ENCODE data around the gene APBB2.
"Not testable (repeated sequence)": the region's sequence is repeated elsewhere in the genome, so short reads cannot be mapped to it uniquely, and the experiment has no call there.

The APBB2 gene

DNA sequence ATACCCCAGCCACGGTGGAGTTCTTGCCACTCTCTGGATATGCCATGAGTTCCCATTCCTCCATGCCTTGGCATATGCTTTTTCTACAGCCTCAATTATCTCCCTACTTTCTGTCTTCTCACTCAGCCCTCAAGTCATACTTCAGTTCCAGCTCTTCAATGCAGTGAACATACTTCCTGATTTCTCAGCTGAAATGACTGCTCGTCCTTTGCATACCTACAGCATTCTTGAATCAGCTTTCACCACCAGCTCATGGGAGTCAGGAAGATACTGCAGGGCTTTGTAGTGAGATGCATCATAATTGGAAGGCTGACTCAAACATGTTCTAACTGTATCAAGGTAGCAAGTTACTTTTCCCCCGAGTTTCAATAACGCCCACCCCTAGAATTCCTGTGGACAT, 118.4 kb downstream of the APBB2 start:
- no peak for DNase-seq

DNA sequence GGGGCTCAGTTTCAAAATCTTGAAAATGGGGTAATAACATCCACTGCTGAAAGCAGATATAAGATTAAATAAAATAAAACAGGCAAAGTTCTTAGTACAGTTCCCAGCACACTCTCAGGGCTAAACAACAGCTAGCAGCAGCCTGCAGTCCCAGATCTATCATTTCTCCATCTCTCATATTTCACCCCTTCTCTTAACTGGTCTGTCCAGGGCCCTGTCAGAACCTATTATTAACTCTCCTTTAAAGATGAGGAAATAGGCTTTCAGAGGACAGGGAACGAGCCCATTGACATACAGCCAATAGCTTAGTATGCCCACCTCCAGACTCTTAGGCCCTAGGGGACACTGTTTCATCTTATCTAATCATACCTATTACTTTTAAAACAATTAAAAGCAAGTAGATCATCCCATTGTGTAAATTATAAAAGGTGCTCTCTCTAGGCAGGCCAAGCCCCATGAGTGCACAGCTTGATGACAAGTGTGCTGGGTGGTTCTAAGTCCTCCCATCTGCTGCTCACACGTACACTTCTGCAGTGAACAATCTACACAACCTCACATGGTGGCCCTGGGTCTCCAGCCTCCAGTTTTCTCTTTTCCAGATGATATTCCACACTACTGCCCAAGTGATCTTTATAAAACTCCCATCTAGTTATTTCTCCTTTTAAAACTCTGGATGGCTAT, 119.0 kb downstream of the APBB2 start:
- no peak for DNase-seq

DNA sequence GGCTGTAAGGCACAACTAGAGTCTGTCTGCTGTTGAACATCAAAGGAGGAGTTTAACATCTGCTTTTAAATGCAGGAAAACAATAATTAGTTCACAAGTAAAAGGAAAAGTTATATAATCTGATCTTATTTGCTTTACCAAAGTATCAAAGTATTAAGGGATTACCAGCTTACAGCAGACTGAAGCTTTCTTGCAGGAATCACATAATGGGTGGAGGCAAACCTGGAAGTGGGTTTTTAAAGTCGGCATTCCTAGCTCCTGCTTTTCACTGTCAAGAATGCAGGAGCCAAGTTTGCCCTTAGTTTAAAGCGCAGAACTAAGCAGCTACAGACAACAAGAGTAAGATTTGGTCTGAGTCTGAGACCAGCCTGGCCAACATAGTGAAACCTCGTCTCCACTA, 122.2 kb downstream of the APBB2 start:
- DNase-seq, result no peak

GRCh38 chr4:41081847-41082246, 132.5 kb downstream of the APBB2 start:
- no peak for DNase-seq

DNA sequence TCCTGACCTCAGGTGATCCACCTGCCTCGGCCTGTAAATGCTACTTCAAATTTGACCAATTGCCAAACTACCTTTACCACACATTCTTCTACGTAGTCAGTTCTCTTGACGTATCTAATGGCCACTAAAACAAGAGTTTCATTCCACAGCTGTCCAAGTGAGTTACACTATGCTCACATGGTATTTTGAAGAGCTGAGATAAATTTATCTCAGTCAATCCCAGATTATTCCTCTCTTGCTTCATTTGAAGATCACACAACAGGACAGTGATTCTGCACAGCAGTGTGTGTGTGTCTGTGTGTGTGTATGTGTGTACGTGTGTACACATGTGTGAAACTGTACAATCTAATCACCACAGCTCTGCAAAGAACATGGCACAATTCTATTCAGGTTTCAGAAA, 133.4 kb downstream of the APBB2 start:
- DNase-seq, result no peak

DNA sequence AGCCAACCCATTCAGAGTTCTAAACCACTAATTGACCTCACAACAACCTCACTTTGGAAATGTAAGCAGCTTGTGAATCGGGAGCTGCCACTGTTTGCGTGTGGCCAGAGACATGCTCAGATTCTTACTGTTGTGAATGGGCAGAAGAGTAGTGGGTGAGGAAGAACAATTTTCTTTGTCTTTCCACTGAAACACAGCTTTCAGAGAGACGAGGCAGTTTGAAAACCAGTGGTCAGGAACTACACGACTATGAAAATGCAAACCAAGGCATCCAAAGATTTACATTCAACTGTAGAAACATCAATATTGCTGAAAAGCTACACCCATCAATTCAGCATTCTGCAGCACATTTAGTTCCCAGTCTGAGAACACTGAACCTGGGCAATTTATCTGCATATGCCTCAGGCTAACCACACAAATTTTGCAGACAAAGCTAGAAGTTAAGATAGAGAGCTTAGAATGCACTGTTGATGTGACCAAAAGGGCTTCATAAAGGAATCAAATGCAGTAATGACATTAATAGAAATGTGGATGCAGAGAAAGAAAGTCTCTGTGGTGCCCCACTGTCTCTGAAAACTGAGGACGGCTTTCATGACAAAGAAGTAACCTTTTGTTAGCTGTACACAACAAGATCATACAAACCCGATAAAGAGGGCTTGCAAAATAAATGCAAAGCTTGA, 134.3 kb downstream of the APBB2 start:
- DNase-seq, result no peak

- no peak for DNase-seq
These were observed 136.7 kb downstream of the APBB2 start for GRCh38 chr4:41077628-41078027.

GRCh38 chr4:41076481-41076880, 137.9 kb downstream of the APBB2 start:
- no peak for DNase-seq

DNA sequence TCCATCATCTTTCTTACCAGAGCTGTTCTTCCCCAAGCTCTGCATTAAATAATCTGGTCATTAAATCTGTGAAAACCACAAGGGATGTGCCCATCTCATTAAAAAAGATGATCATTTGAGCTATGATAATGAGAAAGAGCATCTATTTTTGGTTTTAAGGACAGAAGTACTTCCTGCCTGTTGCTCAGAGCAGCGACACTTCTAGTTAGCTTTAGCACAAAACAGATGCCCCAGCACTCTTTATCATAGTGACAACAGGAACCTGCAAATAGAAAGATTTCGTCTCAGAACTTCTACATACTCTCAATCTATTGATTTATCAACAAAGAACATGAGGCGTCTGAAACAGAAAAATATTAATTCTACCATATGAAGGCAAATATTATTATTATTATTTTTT, 140.1 kb downstream of the APBB2 start:
- DNase-seq, result no peak

DNA sequence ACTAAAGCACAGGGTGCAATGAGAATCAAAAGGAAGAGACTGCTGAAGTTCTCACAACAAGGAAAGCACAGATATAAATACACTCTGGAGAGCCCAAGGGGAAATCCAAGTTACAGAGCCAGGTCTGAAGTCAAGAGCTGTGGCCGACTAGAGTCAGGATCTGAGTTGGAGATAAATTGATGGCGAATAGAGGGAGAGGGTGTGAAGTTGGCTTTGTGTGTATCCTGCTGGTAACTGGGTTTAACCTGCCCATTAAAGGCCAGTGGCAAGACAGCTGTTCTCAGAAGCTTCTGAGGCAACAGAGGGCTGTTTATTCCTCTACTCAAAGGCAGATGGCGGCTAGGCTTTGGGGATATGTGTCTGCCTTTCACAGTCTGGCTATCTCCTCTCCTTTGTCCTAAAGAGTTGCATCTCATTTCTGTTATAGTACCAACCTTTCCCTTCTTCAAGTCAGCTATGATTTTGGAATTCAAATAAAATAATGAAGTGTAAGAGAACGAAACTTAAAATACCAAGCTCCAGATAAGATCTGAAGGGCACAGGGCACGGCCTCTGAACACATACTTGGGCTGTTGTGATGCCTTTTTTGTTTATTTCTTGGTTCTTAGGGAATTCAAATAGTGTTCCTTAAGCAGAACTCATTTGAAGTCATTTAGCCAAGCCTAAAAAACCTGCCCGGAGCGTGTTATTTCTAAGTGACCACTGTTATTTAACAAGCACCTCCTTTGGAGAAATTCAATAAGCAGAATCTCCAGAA, 142.1 kb downstream of the APBB2 start:
- DNase-seq, result no peak

DNA sequence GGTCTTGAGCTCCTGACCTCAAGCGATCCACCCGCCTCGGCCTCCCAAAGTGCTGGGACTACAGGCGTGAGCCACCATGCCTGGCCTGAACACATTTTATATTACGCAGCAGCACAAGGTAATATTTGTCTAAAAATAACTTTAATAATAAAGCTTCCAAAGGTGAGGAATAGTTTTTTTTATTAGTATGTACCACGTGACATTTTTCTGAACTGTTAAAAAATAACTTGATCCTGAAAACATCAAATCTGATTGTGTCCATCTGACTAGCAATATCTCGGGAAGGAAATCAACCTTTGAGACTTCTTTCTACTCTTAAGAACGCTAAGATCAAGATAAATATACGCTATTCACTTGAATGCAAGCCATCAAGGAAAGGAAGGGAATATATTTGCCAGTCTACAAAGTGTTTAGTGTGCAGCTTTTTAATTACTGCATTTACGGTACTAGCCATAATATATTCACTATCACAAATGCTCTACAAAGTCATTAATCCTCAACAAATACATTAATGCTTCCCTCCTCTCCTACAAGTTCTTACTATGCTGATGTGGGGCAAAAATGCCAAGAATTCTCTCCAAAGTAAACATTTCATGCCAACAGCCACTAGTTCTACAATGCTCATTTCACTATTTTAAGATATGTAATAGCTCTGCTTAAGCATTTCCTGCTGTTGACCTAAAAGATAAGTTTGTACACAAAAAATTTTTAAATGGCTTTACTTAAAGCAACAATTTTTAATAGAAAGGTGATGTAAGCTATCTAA, 143.6 kb downstream of the APBB2 start:
- DNase-seq, result no peak

DNA sequence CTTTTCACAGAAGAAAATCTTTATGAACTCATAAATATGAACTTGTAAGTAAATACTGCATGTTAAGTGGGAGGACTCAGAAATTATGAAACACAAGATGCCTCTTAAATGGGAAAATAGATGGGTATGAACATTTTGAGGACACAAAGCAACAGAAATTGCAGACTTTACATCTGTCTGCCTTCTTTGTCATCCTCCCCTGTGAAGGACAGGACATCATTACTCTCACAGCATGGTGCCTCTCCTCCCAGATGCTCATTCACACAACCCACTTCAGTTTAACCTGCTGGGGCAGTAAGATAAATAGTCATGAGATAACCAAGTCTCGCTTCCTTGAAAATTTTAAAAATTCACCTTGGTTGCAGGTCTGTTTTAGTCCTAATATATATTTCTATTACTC, 144.5 kb downstream of the APBB2 start:
- no peak for DNase-seq

DNA sequence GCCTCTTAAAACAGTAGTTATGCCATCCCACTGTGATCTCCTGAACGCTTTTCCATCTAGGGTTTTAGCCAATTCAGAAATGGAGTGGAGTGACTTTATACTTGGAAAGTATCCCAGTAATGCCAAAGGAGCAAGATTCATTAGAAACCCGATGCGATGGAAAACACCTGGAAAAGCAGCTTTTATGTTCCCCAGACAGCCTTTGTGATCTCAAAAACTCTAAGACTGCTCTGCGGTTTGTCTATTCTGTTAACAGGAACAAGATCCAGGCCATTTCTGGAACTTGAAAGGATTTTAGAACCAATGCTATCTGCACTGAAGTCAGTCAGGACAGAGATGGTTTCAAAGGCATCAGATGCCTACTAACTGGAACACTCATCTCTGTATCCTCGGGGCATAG, 145.1 kb downstream of the APBB2 start:
- DNase-seq, result no peak

DNA sequence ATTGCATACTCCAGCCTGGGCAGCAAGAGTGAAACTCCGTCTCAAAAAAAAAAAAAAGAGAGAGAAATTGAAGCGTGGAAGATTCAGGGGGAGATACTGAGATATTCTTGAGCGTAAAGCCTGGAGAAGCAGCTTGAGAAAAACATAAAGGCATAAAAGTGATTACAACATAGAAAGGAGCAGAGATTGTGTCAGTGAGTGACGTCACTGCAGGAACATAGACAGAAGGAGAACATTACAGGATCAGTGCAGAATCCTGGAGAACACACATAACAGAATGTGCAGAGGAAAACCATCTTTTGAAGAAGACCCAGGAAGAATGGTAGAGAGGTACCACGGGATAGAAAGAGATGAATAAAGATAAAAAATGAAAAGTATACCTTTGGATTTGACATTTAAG, 147.0 kb downstream of the APBB2 start:
- DNase-seq, result no peak

GRCh38 chr4:41066049-41066448, 148.3 kb downstream of the APBB2 start:
- no peak for DNase-seq

DNA sequence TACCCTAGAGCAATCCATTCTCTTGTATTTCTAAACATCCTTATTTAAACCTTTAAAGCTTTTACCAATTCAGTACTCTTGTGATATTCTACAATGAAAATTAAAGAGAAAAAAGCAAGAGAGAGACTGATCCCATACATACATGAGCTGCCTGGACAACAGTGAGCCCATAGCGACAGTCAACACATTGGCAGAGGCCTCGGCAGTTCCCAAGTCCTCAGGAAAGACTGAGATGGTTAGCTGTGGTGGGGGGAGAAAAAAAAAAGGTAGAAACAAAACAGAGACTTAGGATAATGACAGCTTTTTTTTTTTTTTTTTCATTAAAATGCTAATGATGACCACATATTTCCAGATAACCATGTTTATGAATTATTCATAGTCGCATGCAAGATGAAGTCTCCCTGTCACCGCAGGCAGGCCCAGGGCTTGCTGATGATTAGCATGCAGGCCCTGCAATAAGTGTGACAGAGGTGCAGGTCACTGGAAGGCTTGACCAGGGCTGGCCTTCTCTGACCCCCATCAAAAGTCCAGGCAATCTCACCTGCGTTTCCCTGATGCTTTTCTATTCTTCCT, 148.8 kb downstream of the APBB2 start:
- no peak for DNase-seq

DNA sequence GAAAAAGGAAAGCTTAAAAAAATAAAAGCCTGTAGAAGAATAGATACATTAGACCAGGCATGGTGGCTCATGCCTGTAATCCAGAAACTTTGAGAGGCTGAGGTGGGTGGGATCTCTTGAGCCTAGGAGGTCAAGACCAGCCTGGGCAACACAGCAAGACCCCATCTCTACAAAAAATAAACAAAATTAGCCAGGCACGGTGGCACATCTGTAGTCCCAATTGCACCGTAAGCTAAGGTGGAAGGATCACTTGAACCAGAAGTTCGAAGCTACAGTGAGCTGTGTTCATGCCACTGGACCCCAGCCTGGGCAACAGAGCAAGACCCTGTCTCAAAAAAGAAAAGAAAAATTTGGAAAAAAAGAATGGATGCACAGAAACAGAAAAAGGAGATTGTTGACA, 149.4 kb downstream of the APBB2 start:
- DNase-seq, result no peak

DNA sequence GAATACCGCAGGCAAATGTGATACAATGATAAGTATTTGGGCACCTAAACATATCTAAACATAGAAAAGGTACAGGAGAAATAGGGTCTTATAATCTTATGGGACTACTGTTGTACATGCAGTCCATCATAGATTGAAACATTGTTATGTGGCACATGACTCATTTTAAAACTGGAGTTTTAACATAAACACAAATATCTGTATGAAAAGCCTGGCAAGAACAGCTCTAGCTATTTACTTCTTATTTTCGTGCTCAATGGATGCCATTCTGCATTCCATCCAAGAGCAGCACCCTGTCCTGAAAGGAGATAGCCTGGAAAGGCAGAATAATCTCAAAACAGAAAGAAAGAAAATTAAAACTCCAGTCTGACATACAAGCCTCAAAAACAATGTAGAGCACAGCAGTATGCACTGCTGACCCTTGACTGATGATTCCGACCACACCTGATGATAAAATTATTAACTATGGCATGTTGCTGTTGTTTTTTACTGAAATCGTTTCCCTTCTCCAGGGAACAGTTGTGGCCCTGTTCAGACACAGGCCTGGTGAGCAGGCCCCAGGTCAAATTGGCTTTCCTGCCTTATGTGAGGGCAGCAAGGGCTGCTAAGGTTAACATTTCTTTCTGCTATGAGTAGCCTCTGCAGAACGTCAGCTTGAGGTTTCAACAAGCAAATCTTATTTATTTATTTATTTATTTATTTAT, 152.7 kb downstream of the APBB2 start:
- no peak for DNase-seq

DNA sequence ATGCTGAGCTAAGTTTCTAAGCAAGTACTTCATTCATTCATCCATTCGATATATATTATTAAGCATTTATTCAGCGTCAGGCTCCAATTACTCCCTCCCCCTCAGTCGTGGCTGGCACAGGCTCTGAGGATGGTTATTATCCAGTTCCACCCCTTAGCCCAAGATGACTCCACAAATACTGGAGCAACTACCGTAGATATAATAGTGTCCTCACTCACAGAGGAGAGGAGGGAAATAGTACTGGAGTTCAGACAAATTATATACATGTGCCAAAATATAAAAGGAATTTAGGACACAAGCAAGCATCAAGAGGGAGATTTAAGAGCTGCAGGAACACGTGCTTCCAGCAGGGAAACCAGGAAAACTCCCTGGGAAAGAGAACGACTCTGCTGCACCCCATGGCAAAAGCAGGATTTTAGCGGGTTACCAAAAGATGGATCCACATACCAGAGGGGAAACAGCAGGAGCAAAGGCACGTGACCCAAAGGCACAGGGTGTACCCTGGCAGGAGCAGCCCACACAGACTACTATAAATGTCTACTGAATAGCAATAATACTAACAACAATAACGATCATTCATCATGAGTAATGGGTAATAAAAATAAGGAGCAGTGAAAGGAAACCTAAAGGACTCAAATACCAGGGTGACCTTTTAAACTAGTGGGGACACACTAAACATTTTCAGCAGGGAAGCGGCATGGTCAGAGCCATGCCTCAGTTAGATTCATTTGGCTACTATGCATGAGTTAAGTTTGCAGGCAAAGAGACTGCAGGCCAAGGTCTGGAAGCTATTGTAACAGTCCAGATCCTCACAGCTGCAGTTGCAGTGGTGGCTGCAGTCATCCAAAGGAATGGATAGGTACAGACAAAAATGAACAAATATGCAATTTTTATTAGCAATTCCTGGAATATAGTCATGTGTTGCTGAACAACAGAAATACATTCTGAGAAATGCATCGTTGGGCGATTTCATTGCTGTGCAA, 153.7 kb downstream of the APBB2 start:
- no peak for DNase-seq

DNA sequence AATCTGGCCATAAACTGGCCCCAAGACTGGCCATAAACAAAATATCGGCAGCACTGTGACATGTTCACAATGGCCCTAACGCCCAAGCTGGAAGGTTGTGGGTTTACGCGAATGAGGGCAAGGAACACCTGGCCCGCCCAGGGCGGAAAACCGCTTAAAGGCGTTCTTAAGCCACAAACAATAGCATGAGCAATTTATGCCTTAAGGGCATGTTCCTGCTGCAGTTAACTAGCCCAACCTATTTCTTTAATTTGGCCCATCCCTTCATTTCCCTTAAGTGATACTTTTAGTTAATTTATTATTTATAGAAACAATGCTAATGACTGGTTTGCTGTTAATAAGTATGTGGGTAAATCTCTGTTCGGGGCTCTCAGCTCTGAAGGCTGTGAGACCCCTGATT, 154.9 kb downstream of the APBB2 start:
- DNase-seq, result not testable (repeated sequence)

- no peak for DNase-seq
These were observed 155.9 kb downstream of the APBB2 start for GRCh38 chr4:41058426-41058825.
